GM18499 (cell line): ENCODE results near the gene SLC35C1.
"Not testable (repeated sequence)": the region's sequence is repeated elsewhere in the genome, so short reads cannot be mapped to it uniquely, and the experiment has no call there.

ENCODE experiments used
- ATAC-seq: cut with Tn5 transposase; IDR thresholded peaks from one replicate; pipeline ENCODE4 v1.9.1; 2021; ENCODE audit warnings: moderate number of reproducible peaks; ENCODE audit not compliant: insufficient read depth, unreplicated experiment

Gene SLC35C1

DNA sequence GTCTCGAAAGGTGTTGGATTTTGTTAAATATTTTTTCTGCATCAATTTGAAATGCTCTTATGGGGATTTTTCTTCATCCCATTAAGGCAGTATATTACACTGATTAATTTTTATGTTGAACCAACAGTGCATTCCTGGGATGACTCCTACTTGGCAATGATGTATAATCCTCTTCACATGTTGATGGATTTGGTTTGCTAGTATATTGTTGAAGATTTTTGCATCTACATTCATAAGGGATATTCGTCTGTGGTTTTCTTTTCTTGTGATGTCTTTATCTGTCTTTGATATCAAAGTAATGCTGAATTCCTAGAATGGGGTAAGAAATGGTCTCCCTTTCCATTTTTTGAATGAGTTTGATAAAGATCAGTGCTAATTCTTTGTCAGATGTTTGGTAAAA lies 18.7 kb upstream of the SLC35C1 start:
- no peak for ATAC-seq

DNA sequence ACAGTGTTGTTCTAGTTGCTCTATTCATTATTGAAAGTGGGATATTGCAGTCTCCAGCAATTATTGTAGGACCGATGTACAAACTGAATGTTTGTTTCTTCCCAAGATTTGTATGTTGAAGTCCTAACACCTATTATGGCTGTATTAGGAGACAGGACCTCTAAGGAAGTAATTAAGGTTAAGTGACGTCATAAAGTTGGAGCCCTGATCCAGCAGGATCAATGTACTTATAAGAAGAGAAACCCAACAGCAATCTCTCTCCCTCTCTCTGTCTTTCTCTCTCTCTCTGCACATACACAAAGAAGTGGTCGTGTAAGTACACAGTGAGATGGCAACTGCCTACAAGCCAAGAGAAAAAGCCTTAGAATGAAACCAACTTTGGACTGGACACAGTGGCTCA lies 16.1 kb upstream of the SLC35C1 start:
- no peak for ATAC-seq

DNA sequence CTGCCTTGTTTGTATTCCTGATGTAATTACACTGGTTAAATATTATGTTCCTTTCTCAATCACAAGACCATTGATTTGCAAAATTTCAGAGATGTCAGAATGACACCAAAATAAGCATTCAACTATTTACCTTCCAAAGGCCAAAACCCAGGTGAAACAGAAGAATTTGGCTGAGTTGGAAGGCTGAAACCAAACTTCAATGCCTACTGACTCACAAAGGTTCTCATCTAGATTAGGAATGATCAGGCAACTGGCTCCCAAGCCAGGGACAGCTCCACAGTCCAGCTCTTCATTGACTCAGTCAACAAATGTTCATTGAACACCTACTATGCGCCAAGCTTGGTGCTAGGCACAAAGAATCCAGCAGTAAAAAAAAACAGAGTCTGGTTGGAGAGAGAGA lies 13.4 kb upstream of the SLC35C1 start:
- no peak for ATAC-seq

DNA sequence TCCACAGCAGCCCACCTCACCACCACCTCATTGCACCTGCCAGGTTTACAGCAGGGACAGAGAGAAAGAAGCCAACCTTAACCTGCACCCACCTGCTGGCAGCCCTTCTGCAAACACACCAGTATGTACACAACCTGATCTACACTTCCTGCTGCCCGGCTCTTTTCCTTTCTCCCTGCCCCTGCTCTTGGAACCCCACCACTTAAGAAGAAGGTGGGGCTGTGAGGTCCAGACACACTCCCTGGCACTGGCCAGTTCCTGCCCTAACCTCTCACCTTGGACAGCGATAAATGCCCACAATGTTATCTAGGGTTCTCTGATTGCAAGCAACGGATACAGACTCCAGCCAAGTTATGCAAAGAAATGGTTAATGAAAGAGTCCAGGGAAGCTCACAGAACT lies 10.8 kb upstream of the SLC35C1 start:
- ATAC-seq: no peak

DNA sequence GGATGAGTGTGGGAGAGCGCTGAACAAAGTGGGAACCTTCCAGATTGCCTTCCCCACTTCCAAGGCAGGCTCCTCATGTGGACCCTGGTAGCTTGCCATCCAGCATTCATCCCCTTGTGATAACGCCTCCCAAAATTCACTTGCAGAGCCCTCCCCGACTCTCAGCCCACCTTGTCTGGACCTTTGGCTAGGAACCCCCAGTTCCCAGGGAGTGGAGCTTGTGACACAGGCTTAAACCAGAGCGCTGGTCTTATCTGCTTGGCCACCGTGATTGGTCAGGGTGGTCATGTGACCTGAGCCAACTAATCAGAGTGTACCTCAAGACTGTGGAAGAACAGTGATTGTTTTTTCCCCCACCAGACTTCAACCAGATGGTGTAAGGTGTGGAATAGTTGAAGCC lies 9.6 kb upstream of the SLC35C1 start:
- no peak for ATAC-seq

DNA sequence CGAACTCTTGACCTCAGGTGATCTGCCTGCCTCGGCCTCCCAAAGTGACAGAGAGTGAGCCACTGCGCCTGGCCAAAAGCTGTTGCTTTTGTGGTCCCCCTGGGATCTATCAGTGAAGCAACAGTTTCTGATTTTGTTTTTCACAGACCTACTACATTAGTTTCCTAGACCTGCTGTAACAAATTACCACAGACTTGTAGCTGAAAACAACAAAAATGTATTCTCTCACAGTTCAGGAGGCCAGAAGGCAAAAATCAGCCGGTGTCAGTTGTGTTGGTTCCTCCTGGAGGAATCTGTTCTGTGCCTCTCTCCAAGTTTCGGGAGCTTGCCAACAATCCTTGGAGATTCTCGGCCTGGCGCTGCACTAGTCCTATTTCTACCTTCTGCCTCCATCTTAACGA lies 8.5 kb upstream of the SLC35C1 start:
- ATAC-seq: no peak

DNA sequence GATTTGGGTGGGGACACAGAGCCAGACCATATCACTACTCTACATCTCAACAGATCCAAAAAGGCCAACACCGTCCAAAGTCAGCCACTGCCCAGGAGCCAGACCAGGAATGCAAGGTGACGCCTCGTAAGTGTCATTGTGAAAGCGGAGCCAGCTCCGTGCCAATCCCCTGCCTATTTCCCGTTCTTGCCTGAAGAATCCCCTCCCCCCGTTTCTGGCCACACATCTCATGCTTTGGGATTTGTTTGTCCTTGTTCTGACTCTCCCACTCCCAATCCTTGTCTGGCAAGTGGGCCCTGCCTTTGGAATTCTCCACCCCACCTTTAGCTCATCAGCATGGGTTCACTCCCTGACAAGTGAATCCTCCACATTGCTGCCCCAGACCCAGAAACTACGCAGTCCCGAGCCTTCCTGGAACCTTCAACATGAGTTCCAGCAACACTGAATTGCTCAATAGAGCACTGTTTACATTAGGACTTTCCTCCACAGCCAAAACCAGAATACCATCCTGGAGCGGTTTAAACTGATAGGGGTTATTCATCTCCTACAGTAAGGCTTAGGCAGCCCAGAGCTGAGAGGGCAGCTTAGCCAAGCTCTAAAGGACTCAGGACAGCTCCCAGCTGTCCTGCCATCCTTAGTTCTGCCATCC lies 6.0 kb upstream of the SLC35C1 start:
- ATAC-seq: no peak

DNA sequence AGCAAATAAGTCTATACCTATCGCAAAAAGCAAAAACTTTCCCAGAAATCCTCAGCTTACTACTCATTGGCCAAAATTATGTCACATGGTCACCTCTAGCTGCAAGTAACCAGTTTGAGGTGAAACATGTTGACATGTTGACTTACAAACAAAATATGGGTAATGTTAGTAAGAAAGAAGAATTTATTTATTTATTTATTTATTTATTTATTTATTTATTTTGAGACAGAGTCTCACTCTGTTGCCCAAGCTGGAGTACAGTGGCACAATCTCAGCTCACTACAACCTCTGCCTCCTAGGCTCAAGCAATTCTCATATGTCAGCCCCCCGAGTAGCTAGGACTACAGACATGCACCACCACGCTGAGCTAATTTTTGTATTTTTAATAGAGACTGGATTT lies 5.4 kb upstream of the SLC35C1 start:
- ATAC-seq: no peak

DNA sequence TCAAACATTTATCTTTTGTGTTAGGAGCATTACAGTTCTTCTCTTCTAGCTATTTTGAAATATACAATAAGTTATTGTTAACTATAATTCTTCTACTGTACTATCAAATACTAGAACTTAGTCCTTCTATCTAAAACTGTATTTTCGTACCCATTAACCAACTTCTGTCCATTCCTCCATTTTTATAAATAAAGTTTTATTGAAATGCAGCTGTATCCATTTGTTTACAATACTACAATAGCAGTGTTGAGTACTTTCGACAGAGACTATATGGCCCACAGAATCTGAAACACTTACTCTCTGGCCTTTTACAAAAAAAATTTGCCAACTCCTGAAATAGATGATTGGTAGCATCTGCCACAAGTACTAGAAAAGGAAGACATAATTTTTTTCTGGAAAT lies 4.7 kb upstream of the SLC35C1 start:
- ATAC-seq: no peak

DNA sequence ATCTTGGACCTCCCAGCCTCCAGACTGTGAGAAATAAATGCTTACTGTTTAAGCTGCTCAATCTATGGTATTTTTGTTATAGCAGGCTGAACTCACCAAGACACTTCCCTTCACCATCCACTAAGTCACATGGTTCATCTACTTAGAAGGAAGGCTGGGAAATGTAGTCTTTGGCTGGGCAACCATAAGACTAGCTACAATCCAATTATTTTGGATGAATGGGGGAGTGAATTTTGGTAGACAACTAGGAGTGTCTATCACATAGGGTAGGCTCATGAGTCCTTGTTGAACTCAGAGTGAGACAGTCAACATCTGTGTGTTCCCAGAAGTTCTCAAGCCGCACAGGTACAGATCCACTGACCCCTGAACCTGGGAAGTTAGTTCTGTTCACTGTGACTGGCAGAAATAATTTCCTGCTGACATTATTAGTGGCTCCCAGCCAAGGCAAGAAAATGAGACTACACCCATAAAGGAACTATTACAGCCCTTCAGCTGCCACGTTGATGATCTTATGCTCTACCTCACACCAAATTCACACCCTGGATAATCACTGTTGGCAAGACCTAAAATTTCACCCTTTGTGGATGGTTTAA lies 3.1 kb upstream of the SLC35C1 start:
- no peak for ATAC-seq

DNA sequence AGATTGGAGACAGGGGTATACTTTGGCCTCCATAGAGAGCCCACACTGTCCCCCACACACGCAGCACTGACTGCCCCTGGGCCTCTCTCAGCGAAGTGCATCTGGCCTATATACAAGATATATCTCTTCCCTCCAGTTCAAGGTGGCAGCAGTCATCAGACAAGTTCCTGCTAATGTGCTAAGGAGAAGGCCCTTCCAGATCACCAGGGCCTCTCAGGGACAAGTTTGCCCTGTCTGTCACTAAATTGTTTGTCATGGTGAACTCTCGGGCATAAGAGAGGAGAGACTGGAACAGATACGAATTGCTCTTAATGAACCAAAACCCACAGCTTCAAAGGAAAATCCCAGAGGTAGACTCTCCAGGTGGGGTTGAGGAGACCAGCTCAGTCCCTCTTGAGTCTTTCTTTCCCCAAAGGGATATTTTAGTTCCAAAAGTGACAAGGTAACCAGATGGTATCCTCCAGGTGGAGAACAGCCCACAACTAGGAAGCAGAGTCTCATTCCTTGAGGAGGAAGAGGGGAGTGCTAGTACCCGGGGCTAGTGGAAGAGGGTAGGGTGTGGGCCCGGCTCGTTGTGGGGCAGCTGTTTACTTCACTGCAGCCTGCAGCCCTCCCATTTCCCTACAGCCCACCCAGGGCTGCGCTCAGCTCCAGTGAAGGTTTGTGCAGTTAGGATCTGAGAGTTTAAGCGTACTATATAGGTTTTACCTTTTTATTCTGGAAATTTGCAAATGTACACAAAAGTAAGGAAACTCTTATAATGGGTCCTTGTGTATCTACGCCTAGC lies 2.2 kb upstream of the SLC35C1 start:
- no peak for ATAC-seq

DNA sequence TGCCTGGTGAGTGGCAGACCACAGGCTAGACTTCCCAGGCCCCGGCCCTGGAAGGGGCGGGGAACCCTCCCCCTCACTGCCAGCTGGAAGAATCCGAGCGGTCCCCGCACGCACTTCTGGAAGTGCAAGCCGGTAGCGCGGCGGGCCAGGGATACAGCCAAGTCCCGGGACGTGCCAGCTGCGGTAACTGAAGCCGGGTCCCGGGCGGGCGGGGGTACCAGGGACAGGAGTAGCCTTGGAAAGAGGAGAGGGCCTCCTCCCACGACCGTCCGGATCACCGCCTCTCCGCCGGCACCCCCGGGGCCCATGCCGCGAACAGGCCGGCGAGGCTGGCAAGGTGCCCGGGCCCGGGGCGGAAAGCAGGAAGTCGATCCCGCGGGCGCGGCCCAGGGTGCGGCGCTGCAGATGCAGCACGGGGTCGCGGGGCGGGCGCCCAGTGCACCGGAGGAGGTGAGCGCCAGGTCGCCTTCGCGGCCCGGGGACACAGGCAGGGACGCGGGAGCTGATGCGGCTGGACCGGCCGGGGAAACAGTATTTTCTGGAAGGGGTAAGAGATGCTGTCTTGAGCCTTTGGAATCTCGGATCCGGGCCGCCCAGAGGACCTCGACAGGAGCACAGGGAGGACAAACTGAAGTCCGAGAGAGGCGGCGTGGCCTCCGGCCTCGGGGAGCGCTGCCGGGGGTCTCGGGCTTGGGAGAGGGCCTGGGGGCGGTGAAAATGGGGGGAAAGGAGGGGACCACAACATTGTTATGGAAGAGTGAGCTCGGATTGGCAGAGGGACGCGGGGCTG lies 783 bp upstream of the SLC35C1 start:
- no peak for ATAC-seq

DNA sequence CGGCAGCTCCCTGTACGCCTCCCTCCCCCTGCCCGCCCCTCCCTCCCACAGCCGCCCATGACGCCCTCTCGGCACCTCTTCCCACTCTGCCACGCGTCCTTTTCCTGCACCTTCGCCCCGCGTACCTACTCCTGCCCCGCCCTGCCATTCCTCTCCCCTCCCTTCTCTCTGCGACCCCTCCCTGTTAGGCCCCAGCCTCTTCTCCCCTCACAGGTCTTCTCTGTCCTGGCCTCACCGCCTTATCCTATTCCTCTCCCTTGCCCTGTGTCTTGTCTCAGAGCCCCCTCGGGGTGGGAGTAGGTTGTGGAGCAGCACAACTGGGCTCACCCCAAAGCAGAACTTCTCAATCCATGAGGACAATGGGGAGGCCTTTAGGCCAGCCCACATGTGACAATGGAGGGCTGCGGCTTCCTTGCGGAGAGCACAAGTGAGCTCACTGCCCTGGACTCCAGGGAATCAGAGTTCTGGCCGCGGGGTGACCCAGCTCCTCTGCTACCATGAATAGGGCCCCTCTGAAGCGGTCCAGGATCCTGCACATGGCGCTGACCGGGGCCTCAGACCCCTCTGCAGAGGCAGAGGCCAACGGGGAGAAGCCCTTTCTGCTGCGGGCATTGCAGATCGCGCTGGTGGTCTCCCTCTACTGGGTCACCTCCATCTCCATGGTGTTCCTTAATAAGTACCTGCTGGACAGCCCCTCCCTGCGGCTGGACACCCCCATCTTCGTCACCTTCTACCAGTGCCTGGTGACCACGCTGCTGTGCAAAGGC lies 539 bp downstream of the SLC35C1 start:
- no peak for ATAC-seq

DNA sequence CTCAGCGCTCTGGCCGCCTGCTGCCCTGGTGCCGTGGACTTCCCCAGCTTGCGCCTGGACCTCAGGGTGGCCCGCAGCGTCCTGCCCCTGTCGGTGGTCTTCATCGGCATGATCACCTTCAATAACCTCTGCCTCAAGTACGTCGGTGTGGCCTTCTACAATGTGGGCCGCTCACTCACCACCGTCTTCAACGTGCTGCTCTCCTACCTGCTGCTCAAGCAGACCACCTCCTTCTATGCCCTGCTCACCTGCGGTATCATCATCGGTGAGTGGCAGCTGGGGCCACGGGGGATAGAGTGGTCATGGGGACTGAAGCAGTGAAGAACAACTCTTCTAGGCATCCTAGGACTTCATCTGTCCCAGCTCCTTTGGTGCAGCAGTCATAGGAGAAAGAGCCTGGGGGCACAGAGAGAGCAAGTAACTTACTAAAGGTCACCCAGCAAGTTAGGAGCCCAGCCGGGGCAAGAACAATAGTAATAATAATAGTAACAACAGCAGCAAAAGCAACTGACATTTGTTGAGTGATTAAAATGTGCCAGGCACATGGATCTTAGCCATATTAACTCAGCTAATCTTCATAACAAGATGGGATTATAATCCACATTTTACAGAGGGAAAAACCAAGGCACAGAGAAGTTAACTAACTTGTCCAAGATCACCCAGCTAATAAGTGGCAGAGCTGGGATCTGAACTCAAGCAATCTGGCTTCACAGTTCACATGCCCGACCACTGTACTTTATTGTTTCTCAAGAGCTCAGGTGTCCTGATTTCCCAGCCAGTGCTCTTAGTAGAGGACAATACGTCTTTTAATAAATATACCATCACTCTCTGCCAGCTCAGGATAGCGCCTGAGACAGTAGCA lies 1.4 kb downstream of the SLC35C1 start:
- ATAC-seq: no peak

DNA sequence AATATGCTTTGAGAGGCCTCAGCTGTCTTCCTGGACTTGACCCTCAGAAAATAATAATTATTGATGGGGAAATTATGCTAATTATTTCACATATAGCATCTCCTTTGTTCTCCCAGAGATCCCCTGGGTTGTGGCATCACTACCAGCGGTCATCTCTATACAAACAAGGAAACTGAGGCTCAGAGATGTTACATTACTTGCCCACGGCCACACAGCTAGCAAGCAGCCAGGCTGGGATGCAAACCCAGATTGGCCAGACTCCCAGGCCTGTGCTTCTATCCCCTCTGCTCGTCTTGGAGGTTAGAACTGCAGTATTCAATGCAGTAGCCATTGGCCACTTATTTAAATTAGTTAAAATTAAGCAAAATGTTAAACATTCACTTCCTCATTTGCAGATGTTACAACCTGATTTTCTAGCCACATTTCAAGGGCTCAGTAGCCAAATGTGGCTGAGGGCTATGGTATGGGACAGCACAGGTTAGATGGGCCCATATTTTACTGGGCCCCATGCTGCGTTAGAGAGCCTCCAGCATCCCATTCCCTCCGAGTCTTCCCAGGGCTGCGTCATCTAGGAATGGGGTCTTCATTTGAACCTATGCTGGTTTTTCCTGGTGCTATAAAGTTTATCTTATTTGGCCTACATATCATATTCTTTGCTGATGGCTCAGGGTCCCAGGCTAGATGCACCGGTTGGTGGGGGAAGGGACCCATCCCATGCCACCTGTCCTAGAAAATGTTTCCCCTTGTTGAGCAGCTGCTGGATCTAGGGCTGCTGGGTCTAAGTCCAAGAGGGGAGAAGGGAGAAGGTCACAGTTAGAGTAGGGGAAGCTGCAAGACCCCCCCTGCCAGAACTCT lies 2.2 kb downstream of the SLC35C1 start:
- ATAC-seq: no peak

DNA sequence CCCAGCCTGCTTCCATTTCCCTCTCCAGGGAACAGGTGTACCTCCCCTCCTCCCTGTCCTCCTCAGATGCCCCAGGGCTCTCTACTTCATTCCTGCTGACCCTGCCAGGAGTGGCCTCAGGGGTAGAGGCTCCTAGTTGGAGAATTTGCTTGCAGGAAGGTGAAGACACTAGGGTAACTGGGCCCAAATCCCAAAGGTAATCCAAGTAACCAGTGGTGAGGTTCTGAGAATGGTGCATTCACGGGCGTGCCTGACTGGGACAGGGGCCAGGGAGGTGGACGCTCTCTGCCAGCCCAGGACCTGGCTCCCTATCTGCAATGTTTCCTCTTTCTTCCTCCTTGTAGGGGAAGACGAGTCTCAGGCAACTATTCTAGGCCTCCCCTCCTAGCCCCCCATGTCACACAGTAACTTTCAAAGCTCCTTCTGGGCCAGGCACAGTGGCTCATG lies 2.9 kb downstream of the SLC35C1 start:
- no peak for ATAC-seq

DNA sequence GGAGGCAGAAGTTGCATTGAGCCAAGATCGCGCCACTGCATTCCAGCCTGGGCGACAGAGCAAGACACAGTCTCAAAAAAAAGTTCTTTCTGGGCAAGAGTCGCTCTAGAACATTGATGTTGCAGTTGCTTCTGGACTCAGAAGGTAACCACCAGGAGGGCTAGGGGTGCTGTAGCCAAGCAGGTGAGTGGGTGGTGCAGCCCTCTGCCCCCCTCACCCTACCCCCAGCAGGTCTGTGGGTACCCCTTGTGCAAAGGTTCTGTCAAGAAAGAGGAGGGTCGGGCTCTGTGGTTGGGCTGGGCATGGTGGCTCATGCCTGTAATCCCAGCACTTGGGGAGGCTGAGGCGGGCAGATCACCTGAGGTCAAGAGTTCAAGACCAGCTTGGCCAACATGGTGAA lies 3.5 kb downstream of the SLC35C1 start:
- not testable (repeated sequence) for ATAC-seq
